Sigmoid colon (tissue), 7 donors: ENCODE data around the gene TAX1BP3. TPM values are rescaled to one million over a fixed set of nuclear protein-coding genes. Genes with fewer than 3 reads are reported as not detected.

Experiments
- DNase-seq: peaks from one replicate; pipeline ENCODE4 v3.0.0-alpha.2; 2019
- H3K27ac ChIP-seq, 4 donors: fragments of 200-600 bp; sonication (generic); one replicate each; pipeline ENCODE4 v1.5.1; 2016 to 2019; ENCODE audit warnings: mild to moderate bottlenecking in 1 of 4
- H3K27me3 ChIP-seq, 3 donors: fragments of 200-600 bp; sonication (generic); one replicate each; pipeline ENCODE4 v1.5.1; 2019; ENCODE audit warnings: mild to moderate bottlenecking in 1 of 3
- H3K36me3 ChIP-seq, 4 donors: fragments of 200-600 bp; sonication (generic); one replicate each; pipeline ENCODE4 v1.5.1; 2016 to 2019
- H3K4me1 ChIP-seq, 4 donors: fragments of 200-600 bp; sonication (generic); one replicate each; pipeline ENCODE4 v1.5.1; 2017 to 2019
- H3K4me3 ChIP-seq, 4 donors: fragments of 200-600 bp; sonication (generic); one replicate each; pipeline ENCODE4 v1.5.1; 2017 to 2019; ENCODE audit warnings: mild to moderate bottlenecking in 2 of 4, moderate library complexity in 1 of 4
- H3K9me3 ChIP-seq, 4 donors: fragments of 200-600 bp in 3 of 4; sonication (generic) in 3 of 4; one replicate each; pipeline versions ENCODE4 v1.5.1 to v1.6.1; 2013 to 2019
- CTCF ChIP-seq, 4 experiments: fragments of 450-650 bp in 3 of 4; fragments of 200-600 bp in 1 of 4; IDR thresholded peaks; one replicate each; pipeline ENCODE4 v1.5.1; 2016 to 2019; ENCODE audit warnings: antibody characterized with exemption in 4 of 4, mild to moderate bottlenecking in 3 of 4, moderate library complexity in 2 of 4
- EP300 ChIP-seq, 4 donors: sonication (generic); formaldehyde crosslinking; IDR thresholded peaks; one replicate each; pipeline ENCODE4 v1.6.1; 2017; ENCODE audit warnings: antibody characterized with exemption in 4 of 4
- POLR2A ChIP-seq, 2 donors: fragments of 450-650 bp; IDR thresholded peaks; one replicate each; pipeline ENCODE4 v1.6.1; 2016; ENCODE audit warnings: antibody characterized with exemption in 2 of 2, mild to moderate bottlenecking in 2 of 2, moderate library complexity in 2 of 2
- POLR2AphosphoS5 ChIP-seq, 4 donors: sonication (generic); formaldehyde crosslinking; IDR thresholded peaks; one replicate each; pipeline ENCODE4 v1.6.1; 2017; ENCODE audit warnings: antibody characterized with exemption in 4 of 4
- WGBS, 2 donors: extraction: QIAGEN DNeasy Blood & Tissue Kit; methylation state at CpG; one replicate each; pipeline ENCODE4 v1.1.7; 2013; 5-methylcytosine and 5-hydroxymethylcytosine counted together
- intact Hi-C: fragments of 100-400 bp; cut with DNase I; formaldehyde crosslinking; loops from one replicate; pipeline ENCODE4 v1.15.1; 2023
- polyA plus RNA-seq, 3 donors: library from polyadenylated mRNA; stranded (reverse); fragments of 200-250 nt; gene quantifications; one replicate each; pipeline ENCODE4 v1.2.3, GENCODE V29; 2013
- total RNA-seq, 4 donors: library from RNA; depleted of rRNA; stranded (reverse); fragments of >200 nt; gene quantifications; one replicate each; pipeline ENCODE4 v1.1.0, GENCODE V29; 2016
- donor health status: healthy with polysubstance abuse.
- donor health status: Bipolar disorder and iron deficiency.
- donor health status: healthy.

TAX1BP3 gene
- total and polyA plus RNA-seq, 7 donors: 58.1 to 363 (median 92.0) TPM

- H3K27me3 ChIP-seq: no peaks in the 10 kb centered on the region
- H3K27ac ChIP-seq: no peak overlapping the region
- no peaks in the 10 kb centered on the region for H3K9me3 ChIP-seq
- TF ChIP-seq CTCF (IDR thresholded peaks at IDR 0.05) (no peak), POLR2AphosphoS5 (IDR thresholded peaks at IDR 0.05) (no peak), POLR2A (IDR thresholded peaks at IDR 0.05) (no peak), EP300 (IDR thresholded peaks at IDR 0.05) (no peak)
- H3K36me3 ChIP-seq: peaks cover 0 to 38% (median 23%) of the 10 kb centered on the region in 4 donors
- WGBS, 2 donors: 91 to 92% methylated on average over 33 of the region's 33 CpGs
- intact Hi-C loops: loop anchor here (10.0 kb wide), 1 partner anchor 619 kb away; no protein-coding TSS in a partner anchor
- DNase-seq: no peak
- H3K4me1 ChIP-seq: peaks cover 0 to 54% (median 49%) of the 10 kb centered on the region in 4 donors
- H3K4me3 ChIP-seq: no peak overlapping the region
Observed at GRCh38 chr17:3663102-3664011, 5.0 kb downstream of the TAX1BP3 start.

DNA sequence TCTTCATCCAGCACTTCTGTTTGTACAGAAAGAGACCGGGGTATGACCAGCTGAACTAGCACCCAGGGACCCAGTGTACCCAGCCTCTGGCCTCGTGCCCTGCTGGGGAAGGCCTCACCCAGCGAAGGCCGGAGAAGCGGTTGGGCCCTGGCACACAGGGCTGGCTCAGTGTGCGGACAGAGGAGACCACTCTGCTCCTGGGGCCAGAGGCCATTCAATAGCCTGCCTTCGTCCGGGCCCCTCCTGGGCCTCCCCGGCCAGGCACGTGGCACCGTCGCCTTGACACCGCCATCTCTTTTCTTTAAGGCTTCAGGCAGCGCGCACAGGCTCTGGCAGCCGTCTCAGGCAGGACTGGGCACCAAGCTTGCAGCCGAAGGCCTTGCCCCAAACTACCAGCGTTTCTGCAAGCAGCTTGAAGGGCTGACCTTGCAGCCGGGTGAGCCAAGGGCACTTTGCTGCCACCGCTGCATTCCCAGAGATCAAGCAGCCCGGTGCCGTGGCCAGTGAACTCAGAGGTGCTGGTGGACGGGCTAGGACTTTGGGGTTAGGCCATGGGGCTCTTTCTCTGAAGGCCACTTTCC, 8.0 kb downstream of the TAX1BP3 start:
- Histone ChIP-seq H3K4me3 (no peak overlapping the region), H3K4me1 (peaks cover 0 to 38% (median 29%) of the 10 kb centered on the region in 4 donors), H3K27ac (peak overlapping the region; percentile 77 to 89 (median 83)), H3K27me3 (no peaks in the 10 kb centered on the region), H3K9me3 (no peaks in the 10 kb centered on the region), H3K36me3 (peaks cover 0 to 38% (median 23%) of the 10 kb centered on the region in 4 donors)
- WGBS, 2 donors: 84 to 93% methylated on average over 23 of the region's 23 CpGs
- no peak for TF ChIP-seq POLR2A (IDR thresholded peaks at IDR 0.05)
- intact Hi-C loops: loop anchor here (10.0 kb wide), 1 partner anchor 616 kb away; no protein-coding TSS in a partner anchor
- no peak for DNase-seq

- Histone ChIP-seq H3K36me3 (peaks cover 0 to 36% (median 20%) of the 10 kb centered on the region in 4 donors), H3K27me3 (no peaks in the 10 kb centered on the region), H3K27ac (peak overlapping the region; percentile 77 to 89 (median 83)), H3K4me3 (no peak overlapping the region), H3K4me1 (peaks cover 0 to 36% (median 28%) of the 10 kb centered on the region in 4 donors), H3K9me3 (no peaks in the 10 kb centered on the region)
- intact Hi-C loops: loop anchor here (10.0 kb wide), 1 partner anchor 615 kb away; no protein-coding TSS in a partner anchor
- peak; percentile 87 for DNase-seq
- TF ChIP-seq POLR2A (IDR thresholded peaks at IDR 0.05) (no peak), POLR2AphosphoS5 (IDR thresholded peaks at IDR 0.05) (peak in 3 of 4 donors; percentile 39 to 63 (median 47)), CTCF (IDR thresholded peaks at IDR 0.05) (peak in 3 of 4 experiments; percentile 22 to 57 (median 36))
- 42 to 72% methylated on average over 22 of the region's 22 CpGs for WGBS, 2 donors
Observed at GRCh38 chr17:3659541-3660111, 8.8 kb downstream of the TAX1BP3 start.

DNA sequence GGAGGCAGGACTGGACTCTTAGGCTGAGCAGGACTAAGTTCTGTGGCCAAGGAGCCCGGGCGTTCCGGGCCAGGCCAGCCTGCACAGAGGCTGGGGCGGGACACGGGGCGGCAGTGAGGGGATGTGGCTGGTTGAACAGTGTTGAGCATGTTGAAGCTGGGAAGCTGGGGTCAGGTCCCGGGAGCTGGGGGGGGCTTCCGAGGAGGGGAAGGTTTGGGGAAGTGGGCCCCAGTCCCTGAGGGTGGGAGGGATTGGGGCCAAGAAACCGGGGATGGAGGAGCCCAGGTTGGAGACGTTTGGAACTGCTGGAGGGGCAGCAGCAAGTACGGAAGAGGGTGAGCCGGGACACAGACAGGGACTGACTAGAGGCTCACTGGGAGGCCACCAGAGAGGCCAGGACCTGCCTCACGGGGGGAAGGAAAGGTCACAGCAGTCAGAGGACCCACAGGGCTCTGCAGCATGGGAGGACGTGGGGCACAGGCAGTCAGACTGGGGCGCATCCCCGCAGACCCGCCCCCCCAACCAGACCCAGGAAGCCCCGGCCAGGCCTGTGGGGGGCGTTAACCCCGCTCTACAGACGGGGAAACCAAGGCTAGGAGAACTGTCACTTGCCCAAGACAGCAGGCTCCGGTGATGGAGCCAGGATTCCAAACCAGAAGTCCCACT, 9.5 kb downstream of the TAX1BP3 start:
- TF ChIP-seq EP300 (IDR thresholded peaks at IDR 0.05) (no peak), POLR2AphosphoS5 (IDR thresholded peaks at IDR 0.05) (no peak), POLR2A (IDR thresholded peaks at IDR 0.05) (no peak), CTCF (IDR thresholded peaks at IDR 0.05) (no peak)
- intact Hi-C loops: no loop called here
- Histone ChIP-seq H3K4me1 (peaks cover 0 to 36% (median 28%) of the 10 kb centered on the region in 4 donors), H3K9me3 (no peaks in the 10 kb centered on the region), H3K4me3 (no peak overlapping the region), H3K36me3 (peaks cover 0 to 28% (median 14%) of the 10 kb centered on the region in 4 donors), H3K27ac (peak overlapping the region; percentile 77 to 89 (median 83)), H3K27me3 (no peaks in the 10 kb centered on the region)
- no peak for DNase-seq
- WGBS, 2 donors: 80% methylated on average over 22 of the region's 22 CpGs
